Caki2 (cell line): Measurements from ENCODE around the gene KRTAP12-3. TPM values are rescaled to one million over a fixed set of nuclear protein-coding genes. Genes with fewer than 3 reads are reported as not detected.

Source experiments
- DNase-seq: peaks from one replicate; pipeline ENCODE4 v3.0.0-alpha.2; 2015; ENCODE audit warnings: low read depth
- in situ Hi-C: cut with HindIII; loops from 2 replicates; pipeline ENCODE4 v1.10.0; 2016; ENCODE audit warnings: low sequenced_read_pairs, low pct_unique_long_range_greater_than_20kb, mixed read lengths
- total RNA-seq: library from RNA; depleted of rRNA; stranded (reverse); fragments of >200 nt; shearing (Covaris generic); gene quantifications from 2 replicates; pipeline ENCODE4 v1.2.3, GENCODE V29; 2014; ENCODE audit warnings: low replicate concordance; rRNA removed

The KRTAP12-3 gene
- total RNA-seq, 1 experiment from 2014 or later = not detected

- DNase-seq = no peak
- in situ Hi-C loops = no loop called here
These were observed 49.2 kb downstream of the KRTAP12-3 start for GRCh38 chr21:44706706-44707581.

Other genes with a start within 250 kb of the KRTAP12-3 start
- not detected in 2 replicates for gene LRRC3, start 202.4 kb upstream of the KRTAP12-3 start, total RNA-seq
- not detected in 2 replicates for gene KRTAP10-1, start 117.7 kb upstream of the KRTAP12-3 start, total RNA-seq
- gene KRTAP10-2, start 106.4 kb upstream of the KRTAP12-3 start, total RNA-seq = not detected in 2 replicates
- not detected in 2 replicates for gene KRTAP10-3, start 99.1 kb upstream of the KRTAP12-3 start, total RNA-seq
- not detected in 2 replicates for gene KRTAP10-4, start 84.2 kb upstream of the KRTAP12-3 start, total RNA-seq
- not detected in 2 replicates for gene KRTAP10-5, start 77.3 kb upstream of the KRTAP12-3 start, total RNA-seq
- gene KRTAP10-6, start 65.4 kb upstream of the KRTAP12-3 start, total RNA-seq = not detected in 2 replicates
- not detected in 2 replicates for gene KRTAP10-7, start 57.3 kb upstream of the KRTAP12-3 start, total RNA-seq
- not detected in 2 replicates for gene KRTAP10-8, start 45.9 kb upstream of the KRTAP12-3 start, total RNA-seq
- not detected in 2 replicates for gene KRTAP10-9, start 30.8 kb upstream of the KRTAP12-3 start, total RNA-seq
- not detected in 2 replicates for gene KRTAP10-10, start 20.6 kb upstream of the KRTAP12-3 start, total RNA-seq
- not detected in 2 replicates for gene KRTAP10-11, start 11.5 kb upstream of the KRTAP12-3 start, total RNA-seq
- gene KRTAP12-4, start 3.3 kb upstream of the KRTAP12-3 start, total RNA-seq = not detected in 2 replicates
- gene KRTAP12-2, start 9.0 kb downstream of the KRTAP12-3 start, total RNA-seq = not detected in 2 replicates
- not detected in 2 replicates for gene KRTAP12-1, start 24.2 kb downstream of the KRTAP12-3 start, total RNA-seq
- gene KRTAP10-12, start 39.2 kb downstream of the KRTAP12-3 start, total RNA-seq = not detected in 2 replicates
- not detected in 2 replicates for gene TSPEAR, start 53.6 kb downstream of the KRTAP12-3 start, total RNA-seq
- gene UBE2G2, start 143.9 kb downstream of the KRTAP12-3 start, total RNA-seq = 43.8 and 50.0 TPM in 2 replicates
- gene SUMO3, start 160.1 kb downstream of the KRTAP12-3 start, total RNA-seq = 128 and 131 TPM in 2 replicates
- gene PTTG1IP, start 215.8 kb downstream of the KRTAP12-3 start, total RNA-seq = 423 and 427 TPM in 2 replicates